GM18867 (cell line): ENCODE results near the gene ENOPH1.

ENCODE experiments used
- ATAC-seq: cut with Tn5 transposase; IDR thresholded peaks from one replicate; pipeline ENCODE4 v1.9.1; 2021; ENCODE audit warnings: mild to moderate bottlenecking, moderate library complexity; ENCODE audit not compliant: unreplicated experiment

Gene ENOPH1

DNA sequence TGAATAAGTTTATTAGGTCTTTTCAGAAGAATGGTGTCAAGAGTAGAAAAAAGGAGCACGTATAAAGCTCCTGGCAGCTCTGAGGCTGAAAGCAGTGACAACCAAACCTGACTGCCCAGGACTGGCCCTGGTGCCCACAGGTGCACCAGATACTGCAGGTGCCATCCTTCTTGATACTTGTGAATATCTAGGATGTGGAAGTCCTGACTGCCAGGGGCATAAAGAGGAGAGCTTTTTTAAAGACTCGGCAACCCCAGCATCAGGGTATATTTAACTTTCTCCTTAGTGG lies 70.7 kb downstream of the ENOPH1 start:
- ATAC-seq = no peak

DNA sequence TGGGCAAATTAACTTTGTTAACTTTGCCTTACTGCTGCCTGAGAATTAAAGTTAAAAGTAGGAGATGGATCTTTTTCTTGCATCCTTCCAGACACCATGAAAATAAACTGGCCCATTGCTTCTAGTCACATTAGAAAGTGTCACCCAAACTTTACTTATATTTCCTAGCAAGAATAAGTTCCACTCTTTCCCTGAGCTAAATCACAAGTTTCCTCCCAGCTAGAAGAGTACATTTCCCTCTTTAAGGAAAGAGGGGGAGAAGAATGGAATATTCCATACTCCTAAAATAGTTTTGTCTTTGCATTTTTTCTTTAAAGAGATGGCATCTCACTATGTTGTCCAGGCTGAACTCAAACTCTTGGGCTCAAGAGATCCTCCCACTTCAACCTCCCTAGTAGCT lies 77.6 kb downstream of the ENOPH1 start:
- no peak for ATAC-seq

DNA sequence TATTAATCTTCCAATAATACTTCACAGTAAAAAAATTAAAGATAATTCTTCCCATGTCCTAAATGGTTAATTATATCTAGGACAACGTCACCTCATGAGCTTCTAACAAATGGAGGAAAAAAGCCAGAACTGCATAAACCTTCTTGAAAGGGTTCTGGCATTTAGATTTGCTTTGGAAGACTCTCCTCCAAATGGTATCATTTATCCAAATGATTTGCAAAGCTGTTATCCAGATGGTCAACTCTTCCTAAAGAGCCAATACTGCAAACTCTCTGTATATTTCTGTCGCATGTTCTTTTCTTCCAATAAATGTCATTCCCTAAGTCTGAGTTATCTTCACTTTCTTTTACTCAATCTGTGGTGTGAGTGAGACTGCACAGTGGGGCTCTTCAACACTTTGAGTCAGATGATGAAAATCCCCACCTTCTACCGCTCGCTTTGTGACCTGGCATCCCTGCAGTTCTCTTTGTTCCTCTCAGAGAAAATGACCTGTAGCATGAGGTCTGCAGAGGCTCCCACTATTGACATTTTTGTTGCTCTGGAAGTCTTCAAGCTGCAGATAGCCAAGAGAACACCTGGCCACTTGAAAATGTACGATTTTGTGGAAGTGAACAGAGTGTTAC lies 78.5 kb downstream of the ENOPH1 start:
- no peak for ATAC-seq

DNA sequence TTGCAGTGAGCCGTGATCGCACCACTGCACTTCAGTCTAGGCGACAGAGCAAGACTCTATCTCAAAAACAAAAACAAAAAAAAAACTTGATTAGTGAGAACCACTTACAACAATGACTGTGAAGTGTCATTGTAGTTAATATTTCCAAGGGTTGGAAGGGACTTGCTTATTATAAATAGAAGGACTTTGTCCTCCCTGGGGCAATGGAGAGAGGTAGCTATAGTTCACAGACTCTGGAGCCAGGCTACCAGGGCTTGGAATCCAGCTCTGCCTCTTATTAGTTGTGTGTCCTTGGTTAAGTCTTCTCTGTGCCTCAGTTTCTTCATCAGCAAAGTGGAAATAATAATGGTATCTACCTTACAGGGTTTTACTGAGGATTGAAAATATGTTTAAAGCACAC lies 79.8 kb downstream of the ENOPH1 start:
- no peak for ATAC-seq
